ENCODE results near the gene SRD5A2. TPM values are rescaled to one million over a fixed set of nuclear protein-coding genes. Genes with fewer than 3 reads are reported as not detected.
"Not testable (repeated sequence)": the region's sequence is repeated elsewhere in the genome, so short reads cannot be mapped to it uniquely, and the experiment has no call there.

Gene SRD5A2
- total RNA-seq, 4 donors from 2014 or later, result not detected

DNA sequence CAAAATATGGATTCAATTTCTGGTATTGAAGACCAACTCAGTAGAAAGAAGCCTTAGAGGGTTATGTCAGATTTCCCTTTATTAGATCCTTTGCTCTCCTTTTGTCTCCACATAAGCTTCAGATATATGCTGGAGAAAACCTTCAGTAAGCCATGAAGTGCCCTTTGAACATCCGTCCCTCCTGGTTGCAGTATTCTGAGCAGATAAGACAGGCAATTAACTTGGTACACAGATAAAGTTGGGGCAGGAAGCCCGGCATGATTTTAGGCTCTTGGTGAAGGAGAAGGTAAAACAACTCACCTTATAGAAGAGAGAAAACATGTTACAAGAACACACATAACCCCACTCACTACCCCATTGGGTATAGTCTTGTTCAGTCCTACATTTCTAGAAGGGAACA, 76.4 kb downstream of the SRD5A2 start:
- no peaks in the 10 kb centered on the region for H3K4me1 ChIP-seq
- no peak for DNase-seq (ENCODE audit: low spot score in 2 of 2)
- no peak overlapping the region for H3K27ac ChIP-seq
- no peaks in the 10 kb centered on the region for H3K36me3 ChIP-seq
- H3K27me3 ChIP-seq, result no peaks in the 10 kb centered on the region
- no peaks in the 10 kb centered on the region for H3K9me3 ChIP-seq
- H3K4me3 ChIP-seq, result no peak overlapping the region
- 85 to 89% methylated on average over 2 of the region's 2 CpGs for WGBS, 2 donors
- TF ChIP-seq, protein P1, sequence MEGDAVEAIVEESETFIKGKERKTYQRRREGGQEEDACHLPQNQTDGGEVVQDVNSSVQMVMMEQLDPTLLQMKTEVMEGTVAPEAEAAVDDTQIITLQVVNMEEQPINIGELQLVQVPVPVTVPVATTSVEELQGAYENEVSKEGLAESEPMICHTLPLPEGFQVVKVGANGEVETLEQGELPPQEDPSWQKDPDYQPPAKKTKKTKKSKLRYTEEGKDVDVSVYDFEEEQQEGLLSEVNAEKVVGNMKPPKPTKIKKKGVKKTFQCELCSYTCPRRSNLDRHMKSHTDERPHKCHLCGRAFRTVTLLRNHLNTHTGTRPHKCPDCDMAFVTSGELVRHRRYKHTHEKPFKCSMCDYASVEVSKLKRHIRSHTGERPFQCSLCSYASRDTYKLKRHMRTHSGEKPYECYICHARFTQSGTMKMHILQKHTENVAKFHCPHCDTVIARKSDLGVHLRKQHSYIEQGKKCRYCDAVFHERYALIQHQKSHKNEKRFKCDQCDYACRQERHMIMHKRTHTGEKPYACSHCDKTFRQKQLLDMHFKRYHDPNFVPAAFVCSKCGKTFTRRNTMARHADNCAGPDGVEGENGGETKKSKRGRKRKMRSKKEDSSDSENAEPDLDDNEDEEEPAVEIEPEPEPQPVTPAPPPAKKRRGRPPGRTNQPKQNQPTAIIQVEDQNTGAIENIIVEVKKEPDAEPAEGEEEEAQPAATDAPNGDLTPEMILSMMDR (IDR thresholded peaks at IDR 0.05), result no peak
- TF ChIP-seq EP300 (IDR thresholded peaks at IDR 0.05) (no peak), POLR2A (IDR thresholded peaks at IDR 0.05) (no peak)

DNA sequence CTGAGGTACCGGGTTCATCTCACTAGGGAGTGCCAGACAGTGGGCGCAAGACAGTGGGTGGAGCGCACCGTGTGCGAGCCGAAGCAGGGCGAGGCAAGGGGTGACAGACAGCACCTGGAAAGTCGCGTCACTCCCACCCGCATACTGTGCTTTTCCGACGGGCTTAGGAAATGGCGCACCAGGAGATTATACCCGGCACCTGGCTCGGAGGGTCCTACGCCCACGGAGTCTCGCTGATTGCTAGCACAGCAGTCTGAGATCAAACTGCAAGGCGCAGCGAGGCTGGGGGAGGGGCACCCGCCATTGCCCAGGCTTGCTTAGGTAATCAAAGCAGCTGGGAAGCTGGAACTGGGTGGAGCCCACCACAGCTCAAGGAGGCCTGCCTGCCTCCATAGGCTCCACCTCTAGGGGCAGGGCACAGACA, 84.3 kb downstream of the SRD5A2 start:
- not testable (repeated sequence) for H3K4me1 ChIP-seq; DNase-seq (ENCODE audit: low spot score in 2 of 2); H3K27me3 ChIP-seq; H3K4me3 ChIP-seq; H3K27ac ChIP-seq; H3K9me3 ChIP-seq; H3K36me3 ChIP-seq
- WGBS, 2 donors, result 79 to 90% methylated on average over 21 of the region's 21 CpGs

DNA sequence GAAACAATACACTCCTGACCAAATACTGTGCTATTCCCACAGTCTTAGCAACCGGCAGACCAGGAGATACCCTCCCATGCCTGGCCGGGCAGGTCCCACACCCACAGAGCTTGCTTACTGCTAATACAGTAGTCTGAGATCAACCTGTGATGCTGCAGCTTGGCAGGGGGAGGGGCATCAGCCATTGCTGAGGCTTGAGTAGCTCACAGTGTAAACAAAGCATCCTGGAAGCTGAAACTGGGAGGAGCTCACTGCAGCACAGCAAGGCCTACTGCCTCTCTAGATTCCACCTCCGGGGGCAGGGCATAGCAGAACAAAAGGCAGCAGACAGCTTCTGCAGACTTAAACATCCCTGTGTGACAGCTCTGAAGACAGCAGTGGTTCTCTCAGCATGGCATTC, 91.4 kb downstream of the SRD5A2 start:
- WGBS, 2 donors, result 43 to 64% methylated on average over 3 of the region's 3 CpGs
- not testable (repeated sequence) for H3K27ac ChIP-seq; DNase-seq (ENCODE audit: low spot score in 2 of 2); H3K4me1 ChIP-seq; H3K27me3 ChIP-seq; H3K36me3 ChIP-seq; H3K4me3 ChIP-seq
- H3K9me3 ChIP-seq, result peaks cover 0 to 16% (median 0%) of the 10 kb centered on the region in 4 donors

DNA sequence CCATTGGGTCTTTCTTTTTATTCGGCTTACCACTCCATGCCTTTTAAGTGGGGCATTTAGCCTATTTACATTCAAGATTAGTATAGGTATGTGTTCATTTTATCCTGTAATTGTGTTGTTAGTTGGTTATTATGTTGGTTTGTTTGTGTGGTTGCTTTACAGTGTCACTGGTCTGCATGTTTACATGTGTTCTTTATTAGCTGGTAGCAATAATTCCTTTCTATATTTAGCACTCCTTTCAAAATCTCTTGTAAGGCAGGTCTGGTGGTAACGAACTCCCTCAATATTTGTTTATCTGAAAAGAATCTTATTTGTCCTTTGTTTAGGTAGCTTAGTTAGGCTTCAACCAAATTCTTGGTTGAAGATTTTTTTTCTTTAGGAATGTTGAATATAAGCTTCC, 97.5 kb downstream of the SRD5A2 start:
- H3K4me3 ChIP-seq, result no peak overlapping the region
- DNase-seq (ENCODE audit: low spot score in 2 of 2), result no peak
- H3K36me3 ChIP-seq, result no peaks in the 10 kb centered on the region
- TF ChIP-seq EP300 (IDR thresholded peaks at IDR 0.05) (no peak), POLR2A (IDR thresholded peaks at IDR 0.05) (no peak)
- TF ChIP-seq, protein P1 (IDR thresholded peaks at IDR 0.05), result no peak
- WGBS, 2 donors, result 77 to 78% methylated on average over 2 of the region's 2 CpGs
- no peaks in the 10 kb centered on the region for H3K27me3 ChIP-seq
- H3K4me1 ChIP-seq, result no peaks in the 10 kb centered on the region
- H3K27ac ChIP-seq, result no peak overlapping the region
- no peaks in the 10 kb centered on the region for H3K9me3 ChIP-seq

DNA sequence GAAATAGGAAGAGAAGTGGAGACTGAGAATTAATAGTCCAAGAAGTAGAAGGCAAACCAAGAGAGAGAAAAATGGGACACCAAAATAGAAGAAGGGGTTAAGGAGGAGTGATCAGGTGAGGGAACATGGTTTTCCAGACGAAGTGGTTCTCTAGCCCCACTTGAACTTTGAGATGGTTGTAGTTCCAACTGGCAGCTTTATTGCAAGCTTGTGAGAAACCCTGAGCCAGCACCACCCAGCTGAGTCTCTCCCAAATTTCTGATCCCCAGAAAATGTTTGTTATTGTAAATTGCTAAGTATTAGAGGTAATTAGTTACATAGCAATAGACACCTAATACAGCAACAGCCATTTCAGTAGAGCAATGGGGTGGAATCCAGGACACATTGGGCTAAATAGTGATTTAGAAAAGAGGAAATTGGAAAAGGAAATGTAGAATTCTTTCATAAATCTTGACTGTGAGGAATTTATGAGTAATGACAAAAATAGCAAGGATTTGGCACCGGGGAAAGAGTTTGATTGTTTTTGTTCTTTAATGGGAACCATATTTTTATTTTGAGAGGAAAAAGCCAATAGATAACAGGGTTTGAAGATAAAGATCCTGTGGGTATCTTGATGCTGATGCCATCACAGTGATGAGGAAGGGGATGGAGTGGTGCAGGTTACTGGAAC, 104.1 kb downstream of the SRD5A2 start:
- Histone ChIP-seq H3K27me3 (no peaks in the 10 kb centered on the region), H3K4me1 (no peaks in the 10 kb centered on the region), H3K9me3 (no peaks in the 10 kb centered on the region), H3K4me3 (no peak overlapping the region), H3K36me3 (no peaks in the 10 kb centered on the region), H3K27ac (no peak overlapping the region)
- 45 to 53% methylated on average over 2 of the region's 2 CpGs for WGBS, 2 donors
- TF ChIP-seq, protein P1 (IDR thresholded peaks at IDR 0.05), result no peak
- TF ChIP-seq EP300 (IDR thresholded peaks at IDR 0.05) (no peak), POLR2A (IDR thresholded peaks at IDR 0.05) (no peak)
- no peak for DNase-seq (ENCODE audit: low spot score in 2 of 2)

DNA sequence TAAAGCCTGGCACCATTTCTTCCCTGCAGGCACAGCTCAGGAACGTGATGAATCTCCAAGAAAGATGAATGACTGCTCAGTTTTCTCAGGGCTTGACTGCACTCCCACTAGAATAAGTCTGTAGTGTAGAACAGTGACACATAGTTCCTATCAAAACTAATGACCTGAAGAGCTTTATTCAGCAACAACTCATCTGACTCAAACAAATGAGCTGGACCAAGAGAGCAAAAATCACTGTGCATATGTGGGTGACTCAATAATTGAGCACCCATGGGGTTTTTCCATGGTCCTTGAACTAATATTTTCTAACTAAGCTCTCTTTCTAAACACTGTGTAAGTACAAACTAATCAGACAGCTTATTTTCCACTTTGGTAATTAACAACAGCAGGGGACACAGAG, 105.0 kb downstream of the SRD5A2 start:
- no peak overlapping the region for H3K27ac ChIP-seq
- 15 to 32% methylated on average over 1 of the region's 1 CpG for WGBS, 2 donors
- TF ChIP-seq EP300 (IDR thresholded peaks at IDR 0.05) (no peak), POLR2A (IDR thresholded peaks at IDR 0.05) (no peak)
- TF ChIP-seq, protein P1 (IDR thresholded peaks at IDR 0.05), result no peak
- DNase-seq (ENCODE audit: low spot score in 2 of 2), result no peak
- no peaks in the 10 kb centered on the region for H3K4me1 ChIP-seq
- no peaks in the 10 kb centered on the region for H3K9me3 ChIP-seq
- no peaks in the 10 kb centered on the region for H3K36me3 ChIP-seq
- H3K27me3 ChIP-seq, result no peaks in the 10 kb centered on the region
- no peak overlapping the region for H3K4me3 ChIP-seq

Data from tibial nerve (tissue), 4 donors.